HFF-Myc (cell line): ENCODE results near the gene ADAM10.

Experiments used
- DNase-seq: peaks from one replicate; pipeline ENCODE4 v3.0.0-alpha.2; 2011; ENCODE audit warnings: low read depth; ENCODE audit errors: extremely low read depth
- H3K4me3 ChIP-seq: replicated peaks from 2 replicates; pipeline ENCODE4 v1.5.1; 2011; ENCODE audit warnings: low read depth, mild to moderate bottlenecking, control low read depth, low read length
- TF ChIP-seq, protein P1 (sequence below): IDR thresholded peaks from 2 replicates; pipeline ENCODE4 v1.5.1; 2012; ENCODE audit warnings: mild to moderate bottlenecking, low read depth, low read length, control low read depth; ENCODE audit errors: missing control alignments

The ADAM10 gene

DNA sequence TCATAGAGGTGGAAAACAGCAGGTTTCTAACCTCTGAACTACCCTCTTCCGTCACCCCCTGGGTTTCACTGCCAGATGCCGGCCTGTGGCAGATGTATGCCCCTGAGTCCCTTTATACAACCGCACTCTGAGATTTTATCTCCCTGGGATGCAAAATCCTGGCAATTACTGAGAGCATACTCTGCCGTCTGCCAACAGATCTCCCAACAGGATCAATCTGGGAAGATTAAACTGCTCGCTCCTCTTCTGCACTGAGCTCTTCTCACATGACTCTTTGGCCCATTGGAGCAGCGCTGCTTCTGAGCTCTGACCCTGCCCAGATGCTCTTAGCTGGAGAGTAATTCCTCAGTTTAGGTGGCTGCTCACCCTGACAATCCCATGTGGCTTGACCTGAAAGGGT lies 184.5 kb downstream of the ADAM10 start:
- H3K4me3 ChIP-seq = no peak overlapping the region
- TF ChIP-seq, protein P1, sequence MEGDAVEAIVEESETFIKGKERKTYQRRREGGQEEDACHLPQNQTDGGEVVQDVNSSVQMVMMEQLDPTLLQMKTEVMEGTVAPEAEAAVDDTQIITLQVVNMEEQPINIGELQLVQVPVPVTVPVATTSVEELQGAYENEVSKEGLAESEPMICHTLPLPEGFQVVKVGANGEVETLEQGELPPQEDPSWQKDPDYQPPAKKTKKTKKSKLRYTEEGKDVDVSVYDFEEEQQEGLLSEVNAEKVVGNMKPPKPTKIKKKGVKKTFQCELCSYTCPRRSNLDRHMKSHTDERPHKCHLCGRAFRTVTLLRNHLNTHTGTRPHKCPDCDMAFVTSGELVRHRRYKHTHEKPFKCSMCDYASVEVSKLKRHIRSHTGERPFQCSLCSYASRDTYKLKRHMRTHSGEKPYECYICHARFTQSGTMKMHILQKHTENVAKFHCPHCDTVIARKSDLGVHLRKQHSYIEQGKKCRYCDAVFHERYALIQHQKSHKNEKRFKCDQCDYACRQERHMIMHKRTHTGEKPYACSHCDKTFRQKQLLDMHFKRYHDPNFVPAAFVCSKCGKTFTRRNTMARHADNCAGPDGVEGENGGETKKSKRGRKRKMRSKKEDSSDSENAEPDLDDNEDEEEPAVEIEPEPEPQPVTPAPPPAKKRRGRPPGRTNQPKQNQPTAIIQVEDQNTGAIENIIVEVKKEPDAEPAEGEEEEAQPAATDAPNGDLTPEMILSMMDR = no peak
- DNase-seq = no peak

DNA sequence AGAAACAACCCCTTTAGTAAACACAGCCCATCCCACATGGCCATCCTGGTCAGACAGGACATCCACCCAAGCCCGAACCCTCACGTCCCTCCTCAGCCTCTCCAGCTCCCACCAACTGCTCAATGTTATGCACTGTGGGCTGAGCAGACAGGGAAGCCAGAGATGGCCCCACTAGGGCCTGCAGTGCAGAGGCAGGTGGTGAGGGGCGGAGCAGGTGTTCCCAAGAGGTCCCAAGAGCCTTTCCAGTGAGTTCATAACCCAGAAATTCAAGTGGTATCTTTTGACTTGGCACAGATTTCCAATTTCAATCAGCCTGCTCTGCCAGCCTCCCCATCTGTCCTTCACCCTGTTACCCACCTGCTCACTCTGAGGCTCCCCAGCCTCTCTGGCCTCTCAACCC lies 187.4 kb downstream of the ADAM10 start:
- no peak overlapping the region for H3K4me3 ChIP-seq
- DNase-seq = no peak
- TF ChIP-seq, protein P1 = no peak

DNA sequence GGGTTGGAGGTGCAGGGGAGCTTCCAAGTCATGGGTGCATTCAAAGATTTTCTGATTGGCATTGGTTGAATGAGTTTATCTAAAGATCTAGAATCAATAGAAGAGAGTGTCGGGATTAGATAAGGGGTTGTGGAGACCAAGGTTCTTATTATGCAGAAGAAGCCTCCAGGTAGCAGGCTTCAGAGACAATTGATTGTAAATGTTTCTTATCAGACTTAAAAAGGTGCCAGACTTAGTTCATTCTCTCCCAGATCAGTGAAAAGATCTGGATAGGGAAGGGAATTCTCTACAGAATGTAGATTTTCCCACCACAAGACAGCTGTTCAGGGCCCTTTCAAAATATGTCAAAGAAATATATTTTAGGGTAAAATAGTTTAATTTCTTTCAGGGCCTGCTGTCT lies 188.2 kb downstream of the ADAM10 start:
- H3K4me3 ChIP-seq = no peak overlapping the region
- TF ChIP-seq, protein P1 = no peak
- DNase-seq = no peak

DNA sequence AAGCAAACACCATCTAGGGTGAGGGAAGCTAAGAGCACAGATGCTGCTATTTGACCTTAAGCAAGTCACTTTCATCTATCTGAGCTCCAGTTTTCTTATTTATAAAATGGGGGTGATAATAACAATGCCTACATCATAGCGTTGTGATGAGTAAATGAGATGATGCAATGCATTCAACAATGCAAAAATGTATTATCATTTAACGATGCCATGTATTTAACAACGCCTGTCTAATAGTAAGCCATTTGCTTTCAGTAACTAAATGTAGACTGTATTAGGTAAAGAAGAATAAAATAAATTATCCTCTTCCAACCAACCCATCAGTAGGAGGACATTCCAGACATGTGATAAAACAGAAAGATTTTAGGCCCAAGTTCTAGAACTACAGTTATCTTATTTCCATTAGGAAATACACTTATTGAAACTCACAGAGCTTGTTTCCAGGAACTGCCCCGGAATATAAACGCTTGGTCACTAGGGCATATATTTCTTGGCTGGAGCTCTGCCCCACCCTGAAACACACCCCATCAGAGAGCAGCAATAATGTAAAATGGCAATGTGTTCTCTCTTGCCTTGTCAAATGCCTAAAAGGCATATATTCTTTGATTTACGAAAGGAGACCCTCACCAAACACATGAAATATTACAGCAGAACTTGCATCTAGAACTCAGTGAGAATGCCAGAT lies 189.5 kb downstream of the ADAM10 start:
- TF ChIP-seq, protein P1 = no peak
- no peak for DNase-seq
- H3K4me3 ChIP-seq = no peak overlapping the region

DNA sequence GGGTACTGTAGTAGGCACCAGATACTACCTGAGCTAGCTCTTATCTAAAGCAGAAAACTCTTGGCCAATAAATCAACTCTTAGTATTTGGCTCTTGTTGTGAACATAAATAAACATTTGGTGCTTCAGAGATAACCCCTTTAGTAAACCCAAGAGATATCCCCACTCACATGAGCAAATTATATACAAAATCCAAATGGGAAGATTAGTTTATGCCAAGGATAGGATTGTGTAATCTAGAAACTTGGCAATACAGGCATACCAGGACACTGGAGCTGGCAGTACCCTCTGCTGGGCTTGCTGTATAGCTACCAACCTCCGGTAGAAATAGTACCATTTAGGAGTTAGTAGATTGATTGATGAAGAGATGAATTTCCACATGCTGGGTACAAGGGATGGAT lies 190.7 kb downstream of the ADAM10 start:
- H3K4me3 ChIP-seq = no peak overlapping the region
- TF ChIP-seq, protein P1 = no peak

DNA sequence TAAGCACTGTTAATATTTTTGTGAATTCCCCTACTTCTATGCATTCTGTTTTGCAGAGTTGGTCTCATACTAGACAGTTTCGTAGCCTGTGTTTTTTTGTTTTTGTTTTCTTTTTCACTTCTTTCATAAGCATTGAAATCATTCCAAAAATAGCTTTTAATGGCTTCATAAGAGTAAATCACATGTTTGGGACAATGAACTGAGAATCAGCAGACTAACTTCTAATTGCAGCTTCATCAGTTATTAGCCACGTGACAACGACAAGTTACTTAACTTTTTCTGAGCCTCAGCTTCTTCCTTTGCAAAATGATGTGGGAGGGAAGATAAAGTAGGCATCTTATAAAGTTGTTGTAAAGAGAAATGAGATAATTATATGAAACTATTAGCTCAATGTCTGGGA lies 193.0 kb downstream of the ADAM10 start:
- TF ChIP-seq, protein P1 = no peak
- DNase-seq = no peak

More for the DNA sequence above, 190.7 kb downstream of the ADAM10 start:
- no peak for DNase-seq

DNA sequence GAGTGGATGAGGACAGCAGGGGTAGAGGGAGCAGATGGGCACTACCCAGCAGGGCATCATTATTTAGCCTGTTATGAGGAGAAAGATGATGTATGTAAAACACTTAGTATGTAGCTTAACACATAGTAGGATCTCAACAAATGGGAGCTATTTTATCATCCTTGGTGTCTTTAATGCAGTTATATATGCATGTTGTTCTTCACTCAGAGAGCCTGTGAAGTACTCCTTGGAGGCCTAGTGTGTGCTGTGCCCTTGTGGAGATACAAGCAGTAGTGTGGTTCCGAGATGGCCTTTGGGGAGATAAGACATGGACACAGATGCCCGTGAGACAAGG lies 193.5 kb downstream of the ADAM10 start:
- TF ChIP-seq, protein P1 = no peak
- DNase-seq = no peak
- H3K4me3 ChIP-seq = no peak overlapping the region

More for the DNA sequence above, 193.0 kb downstream of the ADAM10 start:
- no peak overlapping the region for H3K4me3 ChIP-seq
